ENCODE results near the gene PLEKHM3.

GRCh38 chr2:207936380-207936779 is 88.9 kb downstream of the PLEKHM3 start:
- TF ChIP-seq CTCF (IDR thresholded peaks at IDR 0.05), result no peak
- no peak for TF ChIP-seq POLR2A (IDR thresholded peaks at IDR 0.05)

Data from adrenal gland (tissue), 5 donors.